ENCODE measurements around the gene NOTCH1. TPM values are rescaled to one million over a fixed set of nuclear protein-coding genes. Genes with fewer than 3 reads are reported as not detected.
A peak's percentile ranks its signal among the peaks of the same experiment; 100 is the strongest.
"Not testable (repeated sequence)": the region's sequence is repeated elsewhere in the genome, so short reads cannot be mapped to it uniquely, and the experiment has no call there.

The NOTCH1 gene
- total and polyA plus RNA-seq, 8 donors, result 1.4 to 338 (median 19.1) TPM

- 67 to 83% (median 78%) methylated on average over 15 to 24 of the region's 24 CpGs for WGBS, 5 donors
- Histone ChIP-seq H3K36me3 (no peaks in the 10 kb centered on the region), H3K9me3 (peaks cover 0 to 6% (median 0%) of the 10 kb centered on the region in 4 donors), H3K27me3 (no peaks in the 10 kb centered on the region), H3K4me3 (no peak overlapping the region), H3K4me1 (peaks cover 30 to 60% (median 52%) of the 10 kb centered on the region in 4 donors), H3K27ac (no peak overlapping the region)
- intact Hi-C loops (cut with DNase I; ENCODE audit: low total_unique reads), result no loop called here
- TF ChIP-seq CTCF (IDR thresholded peaks at IDR 0.05) (no peak), POLR2AphosphoS5 (IDR thresholded peaks at IDR 0.05) (no peak)
- DNase-seq, result no peak
These were observed 17.1 kb upstream of the NOTCH1 start for GRCh38 chr9:136562746-136563495.

- 85 to 91% (median 87%) methylated on average over 15 to 23 of the region's 23 CpGs for WGBS, 5 donors
- Histone ChIP-seq H3K4me1 (peaks cover 23 to 60% (median 41%) of the 10 kb centered on the region in 4 donors), H3K4me3 (no peak overlapping the region), H3K27me3 (no peaks in the 10 kb centered on the region), H3K36me3 (no peaks in the 10 kb centered on the region), H3K27ac (no peak overlapping the region), H3K9me3 (peaks cover 0 to 6% (median 0%) of the 10 kb centered on the region in 4 donors)
- DNase-seq, result no peak
- intact Hi-C loops (cut with DNase I; ENCODE audit: low total_unique reads), result no loop called here
- TF ChIP-seq POLR2A (IDR thresholded peaks at IDR 0.05), result no peak
- no peak for TF ChIP-seq POLR2AphosphoS5 (IDR thresholded peaks at IDR 0.05)
- TF ChIP-seq EP300 (IDR thresholded peaks at IDR 0.05), result no peak
- no peak for TF ChIP-seq CTCF (IDR thresholded peaks at IDR 0.05)
These were observed 15.9 kb upstream of the NOTCH1 start for GRCh38 chr9:136561779-136562178.

GRCh38 chr9:136560586-136560985, 14.7 kb upstream of the NOTCH1 start:
- intact Hi-C loops (cut with DNase I; ENCODE audit: low total_unique reads), result no loop called here
- TF ChIP-seq POLR2AphosphoS5 (IDR thresholded peaks at IDR 0.05) (no peak), POLR2A (IDR thresholded peaks at IDR 0.05) (no peak), CTCF (IDR thresholded peaks at IDR 0.05) (no peak), EP300 (IDR thresholded peaks at IDR 0.05) (no peak)
- Histone ChIP-seq H3K36me3 (no peaks in the 10 kb centered on the region), H3K4me3 (no peak overlapping the region), H3K27me3 (no peaks in the 10 kb centered on the region), H3K9me3 (peaks cover 0 to 6% (median 0%) of the 10 kb centered on the region in 4 donors), H3K27ac (no peak overlapping the region), H3K4me1 (peaks cover 15 to 48% (median 30%) of the 10 kb centered on the region in 4 donors)
- no peak for DNase-seq
- whole genome bisulfite sequencing, 5 donors, result 77 to 89% (median 86%) methylated on average over 3 of the region's 3 CpGs

GRCh38 chr9:136559371-136559770, 13.5 kb upstream of the NOTCH1 start:
- H3K27me3 ChIP-seq; H3K27ac ChIP-seq; H3K36me3 ChIP-seq; H3K9me3 ChIP-seq; H3K4me3 ChIP-seq; intact Hi-C loops (cut with DNase I; ENCODE audit: low total_unique reads); DNase-seq: not testable (repeated sequence)
- H3K4me1 ChIP-seq, result peaks cover 6 to 46% (median 23%) of the 10 kb centered on the region in 4 donors
- 94 to 100% (median 100%) methylated on average over 2 of the region's 2 CpGs for WGBS, 5 donors

- H3K4me3 ChIP-seq; H3K27me3 ChIP-seq; H3K9me3 ChIP-seq; H3K36me3 ChIP-seq; DNase-seq; intact Hi-C loops (cut with DNase I; ENCODE audit: low total_unique reads): not testable (repeated sequence)
- Histone ChIP-seq H3K4me1 (peaks cover under 1 to 41% (median 20%) of the 10 kb centered on the region in 4 donors), H3K27ac (peak overlapping the region in 2 of 5 donors; percentile 32 to 33)
- WGBS, 5 donors, result 75 to 91% (median 89%) methylated on average over 5 of the region's 5 CpGs
These were observed 13.0 kb upstream of the NOTCH1 start for GRCh38 chr9:136558846-136559245.
